T-helper 1 cell (primary cell): ENCODE results near the gene MYH9.

ENCODE experiments used
- DNase-seq, 5 donors: peaks; one replicate each; pipeline ENCODE4 v3.0.0-alpha.2; 2012 to 2020

The MYH9 gene

GRCh38 chr22:36306227-36306626, 81.5 kb downstream of the MYH9 start:
- no peak for DNase-seq

GRCh38 chr22:36305813-36306212, 82.0 kb downstream of the MYH9 start:
- DNase-seq: no peak

GRCh38 chr22:36304429-36304828, 83.3 kb downstream of the MYH9 start:
- DNase-seq: no peak

- no peak for DNase-seq
Observed at GRCh38 chr22:36303874-36304273, 83.9 kb downstream of the MYH9 start.

- no peak for DNase-seq
Observed at GRCh38 chr22:36303115-36303467, 84.7 kb downstream of the MYH9 start.

GRCh38 chr22:36302439-36303114, 85.2 kb downstream of the MYH9 start:
- no peak for DNase-seq

- DNase-seq: no peak
Observed at GRCh38 chr22:36301851-36302250, 85.9 kb downstream of the MYH9 start.

GRCh38 chr22:36301384-36301828, 86.4 kb downstream of the MYH9 start:
- DNase-seq: peak; percentile 57 to 82 (median 69)

GRCh38 chr22:36300396-36301212, 87.2 kb downstream of the MYH9 start:
- DNase-seq: no peak

GRCh38 chr22:36299911-36300310, 87.9 kb downstream of the MYH9 start:
- no peak for DNase-seq

GRCh38 chr22:36299295-36299694, 88.5 kb downstream of the MYH9 start:
- DNase-seq: no peak

- no peak for DNase-seq
Observed at GRCh38 chr22:36298601-36299000, 89.2 kb downstream of the MYH9 start.

GRCh38 chr22:36298118-36298517, 89.6 kb downstream of the MYH9 start:
- no peak for DNase-seq

GRCh38 chr22:36297568-36297967, 90.2 kb downstream of the MYH9 start:
- no peak for DNase-seq

- DNase-seq: no peak
Observed at GRCh38 chr22:36296690-36297089, 91.1 kb downstream of the MYH9 start.

- no peak for DNase-seq
Observed at GRCh38 chr22:36295247-36295646, 92.5 kb downstream of the MYH9 start.

GRCh38 chr22:36294801-36295200, 93.0 kb downstream of the MYH9 start:
- no peak for DNase-seq

- DNase-seq: no peak
Observed at GRCh38 chr22:36294293-36294620, 93.5 kb downstream of the MYH9 start.

GRCh38 chr22:36293606-36294292, 94.0 kb downstream of the MYH9 start:
- DNase-seq: no peak

- no peak for DNase-seq
Observed at GRCh38 chr22:36292823-36293530, 94.8 kb downstream of the MYH9 start.

- no peak for DNase-seq
Observed at GRCh38 chr22:36291831-36292740, 95.7 kb downstream of the MYH9 start.
